WTC11 (cell line): ENCODE results near the gene ATG16L1.

Experiments
- ATF3 ChIP-seq: sonication (generic); formaldehyde crosslinking; conservative IDR thresholded peaks from 2 replicates; pipeline ENCODE4 v1.8.1; 2022; ENCODE audit warnings: mild to moderate bottlenecking, missing genetic modification reagents
- CREB1 ChIP-seq: sonication (generic); formaldehyde crosslinking; IDR thresholded peaks from 2 replicates; pipeline ENCODE4 v1.8.0; 2023; ENCODE audit warnings: mild to moderate bottlenecking, missing genetic modification reagents
- GABPB1 ChIP-seq: sonication (generic); formaldehyde crosslinking; IDR thresholded peaks from 2 replicates; pipeline ENCODE4 v1.8.1; 2023; ENCODE audit warnings: mild to moderate bottlenecking, missing genetic modification reagents
- JUN ChIP-seq: sonication (generic); formaldehyde crosslinking; IDR thresholded peaks from 2 replicates; pipeline ENCODE4 v1.8.0; 2023; ENCODE audit warnings: mild to moderate bottlenecking, missing genetic modification reagents
- NR3C1 ChIP-seq: sonication (generic); formaldehyde crosslinking; conservative IDR thresholded peaks from 2 replicates; pipeline ENCODE4 v1.8.1; 2023; ENCODE audit warnings: low read depth, mild to moderate bottlenecking, missing genetic modification reagents
- USF1 ChIP-seq: sonication (generic); formaldehyde crosslinking; IDR thresholded peaks from 2 replicates; pipeline ENCODE4 v1.8.0; 2022; ENCODE audit warnings: mild to moderate bottlenecking, missing genetic modification reagents
- USF2 ChIP-seq: sonication (generic); formaldehyde crosslinking; IDR thresholded peaks from 2 replicates; pipeline ENCODE4 v1.8.1; 2023; ENCODE audit warnings: mild to moderate bottlenecking, missing genetic modification reagents, moderate library complexity
- ZNF138 ChIP-seq: sonication (generic); formaldehyde crosslinking; conservative IDR thresholded peaks from 2 replicates; pipeline ENCODE4 v1.8.1; 2022; ENCODE audit warnings: mild to moderate bottlenecking, moderate library complexity, missing genetic modification reagents
- TF ChIP-seq, protein P1 (sequence below): fragments of 200-600 bp; IDR thresholded peaks from 2 replicates; pipeline ENCODE4 v1.8.0; 2022; ENCODE audit warnings: antibody characterized with exemption
- TF ChIP-seq, protein P2 (sequence below): sonication (generic); formaldehyde crosslinking; IDR thresholded peaks from 2 replicates; pipeline ENCODE4 v1.8.1; 2023; ENCODE audit warnings: mild to moderate bottlenecking, missing genetic modification reagents, moderate library complexity

DNA sequence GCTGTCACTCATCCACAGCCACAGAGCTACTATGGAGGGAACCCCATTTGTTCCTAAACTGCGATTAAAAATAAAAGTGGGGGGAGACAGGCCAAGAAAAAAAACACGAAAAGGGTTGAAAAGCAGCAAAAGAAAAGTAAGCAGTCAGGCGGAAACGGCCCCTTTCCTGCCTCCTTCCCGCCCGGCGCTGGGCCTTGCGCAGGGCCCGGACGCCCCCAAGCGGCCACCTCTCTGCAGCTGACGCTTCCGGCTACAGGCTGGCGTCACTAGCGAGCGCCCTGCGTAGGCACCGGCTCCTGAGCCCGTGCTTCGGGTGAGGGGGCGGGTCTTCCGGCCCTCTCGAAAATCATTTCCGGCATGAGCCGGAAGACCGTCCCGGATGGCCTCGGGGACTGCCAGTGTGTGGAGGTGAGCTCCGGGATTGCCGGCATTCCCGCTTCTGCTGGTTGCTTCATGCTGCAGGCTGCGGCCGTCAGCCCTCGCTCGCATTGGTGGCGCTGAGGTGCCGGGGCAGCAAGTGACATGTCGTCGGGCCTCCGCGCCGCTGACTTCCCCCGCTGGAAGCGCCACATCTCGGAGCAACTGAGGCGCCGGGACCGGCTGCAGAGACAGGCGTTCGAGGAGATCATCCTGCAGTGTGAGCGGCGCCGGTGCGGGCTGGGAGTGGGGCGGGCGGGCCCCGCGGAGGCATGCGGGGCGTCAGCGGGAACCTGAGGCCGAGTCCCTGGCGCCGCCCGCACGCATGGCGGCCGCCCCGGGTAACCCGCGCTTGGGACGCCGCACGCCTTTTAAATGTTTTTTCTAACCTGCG lies at the start of gene ATG16L1:
- TF ChIP-seq, protein P1, sequence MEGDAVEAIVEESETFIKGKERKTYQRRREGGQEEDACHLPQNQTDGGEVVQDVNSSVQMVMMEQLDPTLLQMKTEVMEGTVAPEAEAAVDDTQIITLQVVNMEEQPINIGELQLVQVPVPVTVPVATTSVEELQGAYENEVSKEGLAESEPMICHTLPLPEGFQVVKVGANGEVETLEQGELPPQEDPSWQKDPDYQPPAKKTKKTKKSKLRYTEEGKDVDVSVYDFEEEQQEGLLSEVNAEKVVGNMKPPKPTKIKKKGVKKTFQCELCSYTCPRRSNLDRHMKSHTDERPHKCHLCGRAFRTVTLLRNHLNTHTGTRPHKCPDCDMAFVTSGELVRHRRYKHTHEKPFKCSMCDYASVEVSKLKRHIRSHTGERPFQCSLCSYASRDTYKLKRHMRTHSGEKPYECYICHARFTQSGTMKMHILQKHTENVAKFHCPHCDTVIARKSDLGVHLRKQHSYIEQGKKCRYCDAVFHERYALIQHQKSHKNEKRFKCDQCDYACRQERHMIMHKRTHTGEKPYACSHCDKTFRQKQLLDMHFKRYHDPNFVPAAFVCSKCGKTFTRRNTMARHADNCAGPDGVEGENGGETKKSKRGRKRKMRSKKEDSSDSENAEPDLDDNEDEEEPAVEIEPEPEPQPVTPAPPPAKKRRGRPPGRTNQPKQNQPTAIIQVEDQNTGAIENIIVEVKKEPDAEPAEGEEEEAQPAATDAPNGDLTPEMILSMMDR: peak; percentile 65
- TF ChIP-seq, protein P2, sequence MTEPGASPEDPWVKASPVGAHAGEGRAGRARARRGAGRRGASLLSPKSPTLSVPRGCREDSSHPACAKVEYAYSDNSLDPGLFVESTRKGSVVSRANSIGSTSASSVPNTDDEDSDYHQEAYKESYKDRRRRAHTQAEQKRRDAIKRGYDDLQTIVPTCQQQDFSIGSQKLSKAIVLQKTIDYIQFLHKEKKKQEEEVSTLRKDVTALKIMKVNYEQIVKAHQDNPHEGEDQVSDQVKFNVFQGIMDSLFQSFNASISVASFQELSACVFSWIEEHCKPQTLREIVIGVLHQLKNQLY: no peak
- TF ChIP-seq ZNF138 (no peak), NR3C1 (no peak), CREB1 (no peak), USF2 (CRISPR knock-in tag) (no peak), GABPB1 (CRISPR knock-in tag) (peak; percentile 78), ATF3 (CRISPR knock-in tag) (no peak), JUN (CRISPR knock-in tag) (no peak), USF1 (CRISPR knock-in tag) (no peak; the same call in 1 of the 2 replicates)
